ENCODE results near the gene HNRNPU. TPM values are rescaled to one million over a fixed set of nuclear protein-coding genes. Genes with fewer than 3 reads are reported as not detected.

The HNRNPU gene
- total and polyA plus RNA-seq, 8 donors: 59.1 to 157 (median 112) TPM

DNA sequence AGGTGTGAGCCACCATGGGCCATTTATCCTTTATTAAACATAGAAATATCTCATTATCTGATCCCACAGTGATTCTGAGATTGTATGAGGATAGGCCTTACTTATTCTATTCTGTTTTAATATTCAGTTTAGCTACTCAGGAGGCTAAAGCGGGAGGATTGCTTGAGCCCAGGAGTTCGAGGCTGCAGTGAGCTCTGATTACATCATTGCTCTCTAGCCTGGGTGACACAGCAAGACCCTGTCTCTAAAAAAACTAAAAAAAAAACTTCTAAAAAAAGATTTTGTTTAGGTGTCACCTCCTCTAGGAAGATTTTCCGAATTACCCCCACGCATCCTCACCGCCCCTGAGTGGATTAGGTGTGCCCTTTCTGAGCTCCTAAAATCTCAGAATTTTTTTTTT lies 14.3 kb upstream of the HNRNPU start:
- no peaks in the 10 kb centered on the region for H3K4me1 ChIP-seq
- intact Hi-C loops (cut with DNase I): loop anchor here in 1 of 3 donors (10.0 kb wide), 1 partner anchor 86 kb away; a partner anchor contains a TSS
- FAIRE-seq (no peak), ATAC-seq (no peak), DNase-seq (no peak)
- H3K4me3 ChIP-seq: no peak overlapping the region
- H3K36me3 ChIP-seq: no peaks in the 10 kb centered on the region
- TF ChIP-seq, protein P1, sequence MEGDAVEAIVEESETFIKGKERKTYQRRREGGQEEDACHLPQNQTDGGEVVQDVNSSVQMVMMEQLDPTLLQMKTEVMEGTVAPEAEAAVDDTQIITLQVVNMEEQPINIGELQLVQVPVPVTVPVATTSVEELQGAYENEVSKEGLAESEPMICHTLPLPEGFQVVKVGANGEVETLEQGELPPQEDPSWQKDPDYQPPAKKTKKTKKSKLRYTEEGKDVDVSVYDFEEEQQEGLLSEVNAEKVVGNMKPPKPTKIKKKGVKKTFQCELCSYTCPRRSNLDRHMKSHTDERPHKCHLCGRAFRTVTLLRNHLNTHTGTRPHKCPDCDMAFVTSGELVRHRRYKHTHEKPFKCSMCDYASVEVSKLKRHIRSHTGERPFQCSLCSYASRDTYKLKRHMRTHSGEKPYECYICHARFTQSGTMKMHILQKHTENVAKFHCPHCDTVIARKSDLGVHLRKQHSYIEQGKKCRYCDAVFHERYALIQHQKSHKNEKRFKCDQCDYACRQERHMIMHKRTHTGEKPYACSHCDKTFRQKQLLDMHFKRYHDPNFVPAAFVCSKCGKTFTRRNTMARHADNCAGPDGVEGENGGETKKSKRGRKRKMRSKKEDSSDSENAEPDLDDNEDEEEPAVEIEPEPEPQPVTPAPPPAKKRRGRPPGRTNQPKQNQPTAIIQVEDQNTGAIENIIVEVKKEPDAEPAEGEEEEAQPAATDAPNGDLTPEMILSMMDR (IDR thresholded peaks at IDR 0.05): no peak
- 83 to 90% methylated on average over 5 of the region's 5 CpGs for WGBS, 2 donors
- no peaks in the 10 kb centered on the region for H3K9me3 ChIP-seq
- no peak overlapping the region for H3K27ac ChIP-seq
- no peaks in the 10 kb centered on the region for H3K27me3 ChIP-seq

DNA sequence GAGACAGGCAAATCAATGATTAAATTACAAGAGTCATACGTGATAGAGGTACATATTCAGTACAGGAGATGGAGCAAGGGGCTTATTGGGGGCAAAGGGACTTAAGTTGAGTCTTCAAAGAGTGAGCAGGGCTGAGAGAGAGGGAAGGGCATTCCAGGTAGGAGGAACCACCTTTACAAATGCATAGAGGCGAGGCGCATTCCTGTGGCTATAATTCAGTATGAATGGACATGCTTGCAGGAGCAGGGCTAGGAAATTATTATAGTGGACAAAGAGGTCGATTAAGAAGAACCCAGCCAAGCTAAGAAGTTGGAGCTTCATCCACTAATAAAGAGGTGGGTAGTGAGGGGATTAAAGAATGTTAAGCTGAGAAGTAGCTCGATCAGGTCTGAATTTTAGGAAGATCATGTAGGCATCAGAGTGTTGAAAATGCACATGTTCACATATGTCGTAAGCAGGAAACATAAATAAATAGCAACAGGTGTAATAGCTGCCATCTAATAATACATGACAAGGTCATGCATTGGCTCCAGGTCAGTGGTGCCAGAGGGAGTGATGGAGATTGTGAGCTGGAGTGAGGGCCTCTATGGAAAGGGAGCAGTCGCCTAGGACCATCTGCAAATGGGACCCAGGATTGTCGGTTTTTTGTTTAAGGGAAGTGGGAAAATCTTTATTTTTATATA lies 12.0 kb upstream of the HNRNPU start:
- H3K4me1 ChIP-seq: no peaks in the 10 kb centered on the region
- ATAC-seq: no peak
- DNase-seq: no peak
- intact Hi-C loops (cut with DNase I): loop anchor here in 1 of 3 donors (10.0 kb wide), 1 partner anchor 88 kb away; a partner anchor contains a TSS
- 83 to 88% methylated on average over 8 of the region's 8 CpGs for WGBS, 2 donors
- H3K27ac ChIP-seq: no peak overlapping the region
- H3K36me3 ChIP-seq: no peaks in the 10 kb centered on the region
- no peak for FAIRE-seq
- no peaks in the 10 kb centered on the region for H3K9me3 ChIP-seq
- TF ChIP-seq, protein P1 (IDR thresholded peaks at IDR 0.05): no peak
- H3K4me3 ChIP-seq: no peak overlapping the region
- no peaks in the 10 kb centered on the region for H3K27me3 ChIP-seq

DNA sequence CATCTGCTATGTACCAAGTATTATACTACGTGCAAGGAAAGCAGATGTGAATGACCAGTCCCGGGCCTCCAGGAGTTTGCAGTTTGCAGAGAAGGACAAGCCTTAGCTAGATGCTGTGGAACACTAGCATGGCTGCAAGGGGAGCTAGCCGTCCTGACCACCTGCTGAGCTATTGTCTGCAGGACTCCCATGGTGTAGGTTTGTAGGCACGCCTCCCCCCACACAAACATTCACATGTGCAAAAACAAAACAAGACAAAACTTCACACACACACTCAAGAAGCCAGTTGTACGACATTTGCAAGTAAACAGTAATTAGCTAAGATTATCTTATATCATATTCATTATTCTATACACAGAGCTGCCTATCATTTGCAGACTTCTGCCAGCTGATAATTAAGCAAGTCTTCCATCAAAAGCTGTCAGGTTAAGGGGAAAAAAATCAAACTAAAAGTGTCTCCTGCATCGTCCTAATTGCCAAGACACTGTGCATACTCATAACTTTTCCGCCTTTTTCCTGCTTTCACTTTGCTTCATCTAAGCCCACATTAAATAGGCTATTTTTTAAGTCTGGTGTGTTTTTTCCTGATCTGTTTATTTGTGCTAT lies 10.7 kb upstream of the HNRNPU start:
- no peak for FAIRE-seq
- no peaks in the 10 kb centered on the region for H3K36me3 ChIP-seq
- intact Hi-C loops (cut with DNase I): loop anchor here in 1 of 3 donors (10.0 kb wide), 1 partner anchor 90 kb away; a partner anchor contains a TSS
- H3K4me3 ChIP-seq: no peak overlapping the region
- WGBS, 2 donors: 62 to 70% methylated on average over 7 of the region's 7 CpGs
- no peaks in the 10 kb centered on the region for H3K9me3 ChIP-seq
- no peak for ATAC-seq
- DNase-seq: no peak
- no peak overlapping the region for H3K27ac ChIP-seq
- TF ChIP-seq, protein P1 (IDR thresholded peaks at IDR 0.05): no peak
- no peaks in the 10 kb centered on the region for H3K27me3 ChIP-seq
- H3K4me1 ChIP-seq: no peaks in the 10 kb centered on the region

DNA sequence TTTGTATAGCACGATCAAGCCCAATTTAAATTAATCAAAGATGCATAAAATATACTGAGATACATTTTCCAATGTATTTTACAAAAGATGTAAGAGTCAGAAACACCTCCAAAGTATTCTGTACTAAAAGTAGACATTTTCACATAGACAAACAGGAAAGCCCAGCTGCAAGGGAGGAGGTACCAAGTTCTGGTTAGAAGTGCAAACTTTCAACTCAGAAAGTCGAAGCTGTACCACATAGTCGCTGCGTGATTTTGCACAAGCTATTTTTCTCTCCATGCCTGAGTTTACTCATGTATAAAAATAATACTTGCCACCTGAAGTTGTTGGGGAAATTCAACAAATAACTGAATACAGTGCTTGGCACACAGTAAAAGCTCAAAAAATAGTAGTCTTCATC lies 5.6 kb upstream of the HNRNPU start:
- intact Hi-C loops (cut with DNase I): loop anchor here in 1 of 3 donors (10.0 kb wide), 1 partner anchor 95 kb away; a partner anchor contains a TSS
- Histone ChIP-seq H3K27ac (no peak overlapping the region), H3K4me1 (peaks cover 0 to 10% (median 5%) of the 10 kb centered on the region in 3 donors), H3K4me3 (no peak overlapping the region), H3K9me3 (no peaks in the 10 kb centered on the region), H3K36me3 (no peaks in the 10 kb centered on the region), H3K27me3 (no peaks in the 10 kb centered on the region)
- 90 to 93% methylated on average over 4 of the region's 4 CpGs for WGBS, 2 donors
- no peak for DNase-seq
- no peak for ATAC-seq
- FAIRE-seq: no peak
- TF ChIP-seq, protein P1 (IDR thresholded peaks at IDR 0.05): no peak

DNA sequence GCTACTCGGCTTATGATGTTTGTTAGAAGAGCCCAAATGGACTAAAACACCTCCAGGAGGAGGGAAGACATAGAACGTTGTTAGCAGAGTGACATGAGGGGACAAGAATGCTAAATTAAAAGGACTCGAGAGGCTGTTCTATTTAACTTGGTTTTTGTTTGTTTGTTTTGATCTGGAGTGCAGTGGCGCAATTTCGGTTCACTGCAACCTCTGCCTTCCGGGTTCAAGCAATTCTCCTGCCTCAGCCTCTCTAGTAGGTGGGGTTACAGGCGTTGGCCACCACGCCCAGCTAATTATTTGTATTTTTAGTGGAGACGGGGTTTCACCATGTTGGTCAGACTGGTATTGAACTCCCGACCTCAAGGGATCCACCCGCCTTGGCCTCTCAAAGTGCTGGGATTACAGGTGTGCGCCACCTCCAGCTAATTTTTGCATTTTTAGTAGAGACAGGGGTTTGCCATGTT lies 5.1 kb upstream of the HNRNPU start:
- H3K9me3 ChIP-seq: no peaks in the 10 kb centered on the region
- no peak overlapping the region for H3K27ac ChIP-seq
- TF ChIP-seq, protein P1 (IDR thresholded peaks at IDR 0.05): no peak
- no peaks in the 10 kb centered on the region for H3K27me3 ChIP-seq
- DNase-seq: no peak
- H3K4me1 ChIP-seq: peaks cover 0 to 10% (median 5%) of the 10 kb centered on the region in 3 donors
- H3K4me3 ChIP-seq: no peak overlapping the region
- FAIRE-seq: no peak
- intact Hi-C loops (cut with DNase I): no loop called here
- 90 to 93% methylated on average over 12 of the region's 12 CpGs for WGBS, 2 donors
- H3K36me3 ChIP-seq: no peaks in the 10 kb centered on the region
- ATAC-seq: no peak
